HG02763 (cell line): ENCODE results near the gene OSBPL3.

Experiments used
- ATAC-seq: cut with Tn5 transposase; IDR thresholded peaks from one replicate; pipeline ENCODE4 v1.9.1; 2021; ENCODE audit warnings: mild to moderate bottlenecking, moderate library complexity; ENCODE audit not compliant: unreplicated experiment

The OSBPL3 gene

DNA sequence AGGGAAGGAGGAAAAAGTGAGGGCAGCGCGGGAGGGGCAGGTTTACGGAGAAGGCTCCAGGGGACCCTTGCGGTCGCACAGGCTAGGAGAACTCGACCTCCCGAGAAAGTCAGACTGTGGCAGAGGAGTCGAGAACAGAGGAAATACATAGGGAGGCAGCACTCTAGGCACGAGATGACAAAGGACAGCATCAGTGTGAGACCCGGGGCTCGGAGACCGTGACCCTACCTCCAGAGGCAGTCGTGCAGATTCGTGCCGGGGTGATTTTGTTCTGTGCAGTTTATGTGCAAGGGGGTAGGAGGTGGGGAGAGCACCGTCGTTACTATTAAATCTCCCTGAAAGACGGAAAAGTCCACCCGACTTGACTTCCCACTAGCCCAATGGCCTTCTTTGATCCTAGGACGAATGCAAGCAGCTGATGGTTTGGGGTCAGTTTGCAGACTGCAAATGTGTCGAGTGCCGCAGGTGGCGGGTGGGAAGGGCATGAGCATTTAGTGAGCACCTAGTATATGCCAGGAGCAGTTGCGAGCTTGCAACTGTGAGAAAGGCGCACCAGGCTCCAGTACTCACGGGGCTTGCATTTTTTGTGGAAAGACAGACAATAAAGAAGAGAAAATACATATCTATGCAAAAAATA, 674 bp upstream of the OSBPL3 start:
- peak; percentile 5 for ATAC-seq

DNA sequence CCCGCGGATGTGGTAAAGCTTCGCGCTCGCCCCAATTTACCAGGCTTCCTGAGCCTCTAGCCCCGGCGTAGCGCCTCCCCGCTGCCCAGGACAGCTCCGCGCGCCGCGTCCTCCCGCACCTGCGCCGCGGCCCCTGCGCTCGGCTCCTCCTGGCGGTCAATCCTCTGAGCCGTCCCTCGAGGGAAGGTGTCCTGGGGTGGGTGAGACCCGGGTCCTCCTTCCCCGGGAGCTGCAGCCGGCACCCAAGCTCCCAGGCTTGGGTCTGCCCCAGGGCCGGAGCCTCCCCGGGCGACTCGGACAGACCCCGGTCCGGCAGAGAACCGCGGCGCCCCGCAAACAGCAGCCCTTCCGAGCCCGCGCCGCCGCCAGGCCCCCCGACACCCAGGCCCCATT, 512 bp downstream of the OSBPL3 start:
- peak; percentile 39 for ATAC-seq

DNA sequence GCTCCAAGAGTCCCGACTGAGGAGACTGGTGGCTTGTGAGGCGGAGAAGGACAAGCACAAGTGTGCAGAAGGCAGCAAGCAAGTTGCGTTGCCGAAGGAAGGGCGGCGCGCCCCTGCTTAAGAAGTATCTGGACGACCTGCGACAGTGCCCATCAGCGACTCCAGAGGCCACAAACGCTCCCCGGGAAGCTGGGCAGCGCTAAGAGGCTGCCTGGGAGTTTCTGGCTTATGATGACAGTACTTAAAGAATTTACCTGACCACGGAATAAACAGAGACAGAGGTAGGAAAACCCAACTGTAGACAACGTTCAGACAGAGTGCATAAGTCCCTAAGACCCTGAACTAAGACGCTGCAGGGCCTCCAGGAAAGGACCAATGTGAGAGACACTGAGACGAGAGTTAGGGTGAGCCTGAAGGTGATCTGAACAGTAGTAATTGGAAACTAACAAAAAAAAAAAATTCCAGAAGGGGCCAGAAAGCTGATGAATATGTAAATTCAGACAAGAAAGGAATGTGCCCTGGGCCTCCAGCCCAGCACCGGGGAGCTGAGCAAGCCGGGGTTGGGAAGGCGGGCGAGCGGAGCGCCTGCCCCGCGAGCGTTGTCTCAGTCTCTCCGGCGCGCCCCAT, 1.0 kb downstream of the OSBPL3 start:
- no peak for ATAC-seq

DNA sequence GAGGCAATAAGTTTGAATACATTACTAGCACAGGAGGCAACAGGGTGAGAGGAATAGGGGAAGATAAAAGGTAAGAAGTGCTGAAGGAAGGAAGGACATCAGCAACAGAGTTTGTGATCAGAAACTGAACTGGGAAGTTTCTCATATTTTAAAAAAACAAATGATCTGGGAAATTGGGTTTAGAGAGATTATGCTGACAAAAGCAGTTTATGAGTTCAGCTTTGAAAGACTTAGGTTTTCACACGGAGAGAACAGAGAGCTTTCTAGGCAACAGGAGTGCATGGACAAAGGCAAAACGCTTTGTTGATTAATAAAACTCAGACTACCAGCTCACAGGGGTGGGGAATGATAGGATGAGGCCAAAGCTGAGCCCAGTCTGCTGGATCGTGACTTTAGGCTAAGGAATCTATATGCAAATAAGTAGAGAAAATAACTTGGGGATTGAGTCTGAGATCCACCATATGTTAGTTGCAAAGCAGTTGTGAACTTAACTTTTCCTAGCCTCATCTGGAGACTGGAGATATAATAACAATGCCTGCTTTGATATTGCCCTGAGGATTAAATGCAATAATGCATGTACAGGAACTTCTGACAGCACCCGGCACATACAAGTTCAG, 4.2 kb downstream of the OSBPL3 start:
- ATAC-seq = no peak

DNA sequence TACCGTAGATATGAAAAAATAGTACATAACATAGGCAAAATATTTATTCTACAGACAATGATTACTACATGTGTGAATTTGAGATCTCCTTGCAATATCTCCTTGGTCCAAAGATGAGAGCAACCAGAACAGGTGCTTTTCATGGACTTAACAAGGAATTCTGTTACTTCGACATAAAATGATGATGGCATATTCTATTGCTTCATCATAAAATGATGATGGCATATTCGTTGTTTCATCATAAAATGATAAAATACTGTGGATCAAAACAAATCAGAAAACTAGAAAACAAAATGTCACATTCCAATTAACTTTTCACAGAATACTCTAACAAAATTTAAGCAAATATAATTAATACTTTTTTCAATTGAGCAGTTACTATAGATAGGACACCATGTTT, 4.8 kb downstream of the OSBPL3 start:
- no peak for ATAC-seq

DNA sequence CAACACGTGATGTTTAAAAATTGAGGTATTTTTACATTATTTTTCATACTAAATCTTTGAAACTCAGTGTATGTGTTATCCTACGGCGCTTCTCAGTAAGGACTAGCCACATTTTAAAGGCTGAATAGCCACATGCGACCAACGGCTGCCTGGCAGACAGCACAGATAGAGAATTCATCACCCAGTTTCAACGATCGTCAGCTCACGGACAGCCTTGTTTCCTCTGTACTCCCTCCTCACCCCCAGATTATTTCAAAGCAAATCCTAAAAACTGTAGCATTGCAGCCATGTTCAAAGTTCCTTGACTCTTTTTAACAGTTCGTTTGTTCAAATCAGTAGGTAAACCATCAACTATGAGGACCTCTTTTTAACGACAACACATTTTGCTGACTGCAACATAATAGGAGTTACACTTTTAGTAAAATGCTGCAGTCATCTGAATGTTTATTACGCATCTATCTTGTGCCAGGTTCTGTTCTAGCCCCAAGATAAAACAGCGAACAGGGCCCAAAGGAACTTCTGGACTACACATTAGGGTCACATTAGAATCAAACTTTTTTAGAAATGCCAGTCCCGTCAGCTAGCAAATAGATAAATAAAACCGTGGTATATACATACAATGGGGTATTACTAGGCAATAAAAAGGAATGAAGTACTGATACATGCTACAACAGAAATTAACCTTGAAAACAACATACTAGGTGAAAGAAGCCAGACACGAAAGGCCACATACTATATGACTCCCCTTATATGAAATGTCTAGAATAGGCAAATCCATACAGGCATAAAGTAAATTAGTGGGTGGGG, 5.7 kb downstream of the OSBPL3 start:
- no peak for ATAC-seq

DNA sequence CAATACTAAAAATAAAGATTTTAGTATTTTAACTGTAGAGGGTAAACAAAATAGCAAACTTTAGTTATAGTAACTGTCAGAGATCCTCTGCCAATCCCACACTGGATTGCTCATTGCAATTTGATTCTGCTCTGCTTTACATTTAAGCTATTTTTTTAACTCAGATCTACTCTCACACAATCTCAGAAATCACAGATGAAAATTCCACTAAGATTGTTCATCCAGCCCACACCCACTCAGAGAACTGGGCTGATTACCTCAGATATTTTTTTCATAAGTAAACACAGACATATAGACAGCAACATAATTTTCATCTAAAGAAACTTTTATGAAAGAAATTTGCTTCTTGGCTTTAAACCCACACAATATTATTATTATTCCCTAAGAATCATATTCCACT, 7.0 kb downstream of the OSBPL3 start:
- ATAC-seq = no peak

DNA sequence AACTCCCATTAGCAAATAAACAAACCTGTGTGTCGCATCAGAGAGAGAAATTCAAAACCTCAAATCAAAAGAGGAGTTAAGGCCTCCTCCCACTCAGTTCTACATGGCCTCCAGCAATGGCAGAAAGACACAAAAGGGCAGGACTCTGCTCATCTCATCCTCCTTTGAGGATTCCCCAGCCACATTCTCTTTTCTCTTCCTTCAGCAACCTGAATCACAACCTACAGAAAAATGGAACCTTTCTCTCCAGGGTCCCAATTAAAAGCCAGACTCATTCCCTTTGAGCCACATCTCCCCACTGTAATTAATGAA, 7.9 kb downstream of the OSBPL3 start:
- ATAC-seq = no peak

DNA sequence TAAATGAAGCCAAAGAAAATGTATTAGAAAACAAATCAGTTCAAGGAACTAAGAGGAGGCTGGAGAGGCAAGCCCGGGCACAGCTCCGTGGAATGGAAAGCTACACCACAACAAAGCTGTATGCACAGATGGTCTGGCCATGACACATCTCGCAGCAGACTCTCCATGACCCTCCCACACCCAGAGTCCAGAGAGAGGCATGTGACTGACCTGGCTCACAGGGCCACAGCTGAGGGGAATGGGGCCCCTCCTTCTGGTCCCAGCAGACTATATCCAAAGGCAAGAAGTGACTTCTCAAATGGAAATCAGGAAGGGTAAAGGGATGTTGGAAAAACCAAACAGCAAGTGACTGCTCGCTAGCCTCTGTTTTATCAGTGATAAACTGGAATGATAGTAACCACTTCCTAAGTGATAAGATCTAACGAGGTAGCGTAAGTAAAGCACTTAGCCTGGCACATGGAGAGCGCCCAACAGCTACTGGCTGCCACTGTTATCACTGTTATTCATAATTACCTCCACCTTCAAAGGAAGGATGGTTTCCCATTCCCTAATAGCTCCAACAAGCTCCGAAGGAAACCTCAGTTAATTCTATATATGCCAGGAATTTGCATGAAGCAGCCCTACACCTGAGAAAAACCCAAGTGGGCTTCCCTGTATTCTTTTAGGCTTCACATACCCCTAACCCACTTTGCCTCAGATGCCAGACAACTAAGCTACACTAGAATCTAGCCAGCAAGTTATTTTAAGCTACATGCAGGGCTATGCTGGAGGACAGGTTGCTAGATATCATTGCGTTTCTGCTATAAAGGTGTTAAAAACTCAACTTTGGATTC, 8.4 kb downstream of the OSBPL3 start:
- ATAC-seq = no peak

DNA sequence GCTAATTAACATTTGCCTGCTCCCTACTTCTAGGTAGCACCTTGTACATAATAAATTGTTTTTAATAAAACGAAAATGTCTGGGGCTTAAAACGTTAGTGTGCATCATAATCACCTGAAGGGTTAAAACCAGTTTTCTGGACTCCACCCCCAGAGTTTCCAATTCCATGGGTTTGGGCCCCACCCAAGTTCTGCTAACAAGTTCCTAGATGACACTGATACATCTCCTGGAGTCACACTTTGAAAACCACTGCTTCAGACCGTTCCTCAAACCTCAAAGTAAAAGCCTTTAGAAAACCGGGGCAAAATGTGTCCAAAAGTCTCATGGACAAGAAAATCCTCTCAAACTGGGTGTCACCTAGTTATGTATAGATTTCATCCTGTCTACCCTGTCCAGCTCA, 9.3 kb downstream of the OSBPL3 start:
- no peak for ATAC-seq

DNA sequence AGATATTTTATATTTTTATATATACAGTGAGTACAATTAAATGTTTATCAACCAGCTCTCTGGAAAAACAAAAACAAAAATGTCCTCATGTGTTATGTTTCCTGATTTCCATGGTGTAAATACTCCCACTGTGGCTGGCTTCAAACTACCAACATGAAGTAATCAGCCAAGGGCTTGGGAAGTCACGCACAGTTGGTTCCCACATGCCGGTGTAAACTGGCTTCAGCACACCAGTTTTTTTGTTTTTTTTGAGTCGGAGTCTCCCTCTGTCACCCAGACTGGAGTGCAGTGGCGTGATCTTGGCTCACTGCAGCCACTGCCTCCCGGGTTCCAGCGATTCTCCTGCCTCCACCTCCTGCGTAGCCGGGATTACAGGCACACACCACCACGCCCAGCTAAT, 11.8 kb downstream of the OSBPL3 start:
- ATAC-seq = no peak

DNA sequence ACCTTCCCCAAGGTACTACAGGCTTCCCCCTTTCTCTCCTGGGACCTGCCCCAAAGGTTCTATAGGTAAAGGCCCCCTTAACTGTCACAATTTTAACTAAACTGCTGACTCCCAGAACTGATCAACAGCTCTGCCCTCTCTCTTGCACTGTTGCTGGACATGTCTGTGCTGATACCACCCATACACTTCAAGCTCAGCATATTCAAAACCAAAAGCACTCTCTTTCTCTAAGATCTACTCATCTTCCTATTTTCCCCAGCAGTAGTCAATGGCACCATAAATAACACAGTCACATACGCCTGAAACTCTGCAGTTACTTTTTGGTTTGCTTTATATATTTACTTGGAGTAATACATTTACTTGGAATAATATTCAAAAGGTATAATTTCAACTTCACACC, 12.3 kb downstream of the OSBPL3 start:
- ATAC-seq = no peak

DNA sequence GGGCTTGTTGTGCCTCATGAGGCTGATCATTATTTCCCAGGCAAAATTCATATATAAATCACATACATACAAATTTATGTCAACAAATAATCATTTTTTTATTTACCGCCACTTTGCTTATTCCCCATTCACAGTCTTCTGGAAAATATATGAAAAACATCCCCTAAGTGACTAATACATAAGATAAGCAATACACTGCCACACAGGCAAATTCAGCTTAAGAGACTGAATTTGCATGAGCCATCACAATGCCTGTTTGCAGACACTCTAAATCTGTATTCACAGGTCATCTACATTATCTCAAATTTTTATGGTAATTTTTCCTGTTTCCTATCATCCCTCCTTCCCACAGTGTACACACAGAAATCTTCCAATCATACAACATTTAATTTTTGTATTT, 13.2 kb downstream of the OSBPL3 start:
- no peak for ATAC-seq

DNA sequence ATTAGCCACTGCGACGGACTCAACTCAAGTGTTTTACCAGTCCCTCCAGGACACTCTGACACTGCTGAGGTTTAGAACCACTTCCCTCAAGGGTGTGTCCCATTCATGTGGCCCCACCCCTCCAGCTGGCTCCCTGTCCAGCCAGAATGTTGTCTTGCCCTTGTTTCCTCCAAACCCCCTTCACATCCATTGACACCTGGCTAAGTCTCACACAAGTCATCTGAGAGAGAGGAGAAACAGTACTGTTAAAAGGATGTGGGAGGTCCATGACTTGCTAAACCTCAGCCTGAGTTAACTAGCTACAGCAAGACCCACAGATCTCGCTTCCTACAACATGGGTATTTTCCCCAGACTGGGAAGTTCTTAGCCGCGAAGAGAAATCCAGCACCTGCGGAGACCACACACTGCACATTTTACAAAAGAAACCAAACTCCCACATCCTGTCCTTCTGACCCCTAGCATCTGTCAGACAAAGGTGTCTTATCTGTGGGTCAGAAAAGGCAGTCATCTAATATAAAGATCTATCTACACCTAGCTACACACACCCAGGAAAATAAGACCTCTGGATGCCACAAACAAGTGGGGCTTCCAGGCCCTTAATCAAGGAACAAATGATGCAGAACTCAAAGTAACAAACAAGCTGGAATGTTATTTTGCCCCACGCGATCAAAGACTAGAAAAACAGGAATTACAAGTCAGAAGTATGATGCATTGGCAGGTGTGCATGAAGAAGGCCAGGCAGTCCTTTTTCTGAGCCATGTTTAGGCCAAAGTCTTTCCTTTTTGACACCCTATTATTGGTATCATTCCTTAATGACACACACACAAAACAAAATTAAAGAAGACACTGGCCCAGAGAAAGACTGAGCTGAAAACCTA, 13.9 kb downstream of the OSBPL3 start:
- peak; percentile 85 for ATAC-seq

DNA sequence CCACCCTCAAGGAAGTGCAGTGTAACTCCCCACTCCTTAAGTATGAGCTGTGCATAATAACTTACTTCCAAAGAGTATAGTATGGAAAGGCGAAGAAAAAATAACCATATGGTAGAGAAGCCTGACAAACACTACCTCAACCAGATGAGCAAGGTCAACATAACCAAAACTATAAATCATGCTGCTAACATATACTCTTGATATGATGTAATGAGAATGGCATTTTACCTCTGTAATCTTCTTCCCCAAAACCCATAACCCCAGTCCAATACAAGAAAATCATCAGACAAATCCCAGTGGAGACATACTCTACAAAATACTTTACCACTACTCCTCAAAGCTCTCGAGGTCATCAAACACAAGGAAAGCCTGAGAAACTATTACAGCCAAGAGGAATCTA, 15.8 kb downstream of the OSBPL3 start:
- no peak for ATAC-seq

DNA sequence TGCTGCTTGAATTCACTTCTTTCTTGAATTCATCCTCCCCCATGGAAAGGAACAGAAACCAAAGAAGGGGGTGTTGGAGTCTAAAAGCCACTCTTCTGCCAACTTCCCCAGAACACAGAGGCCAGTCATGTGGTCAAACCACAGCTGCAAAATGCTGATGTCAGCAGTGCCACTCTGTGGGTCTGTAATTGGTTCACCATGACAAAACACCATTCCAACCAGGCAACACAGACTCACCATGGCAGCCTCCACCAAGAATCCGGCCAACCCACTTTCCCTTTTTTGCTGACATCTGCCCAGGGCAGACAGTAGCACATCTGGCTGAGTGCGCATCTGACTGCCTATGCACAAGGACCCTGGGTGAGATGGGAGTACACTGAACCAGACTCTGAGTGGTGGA, 16.8 kb downstream of the OSBPL3 start:
- no peak for ATAC-seq

DNA sequence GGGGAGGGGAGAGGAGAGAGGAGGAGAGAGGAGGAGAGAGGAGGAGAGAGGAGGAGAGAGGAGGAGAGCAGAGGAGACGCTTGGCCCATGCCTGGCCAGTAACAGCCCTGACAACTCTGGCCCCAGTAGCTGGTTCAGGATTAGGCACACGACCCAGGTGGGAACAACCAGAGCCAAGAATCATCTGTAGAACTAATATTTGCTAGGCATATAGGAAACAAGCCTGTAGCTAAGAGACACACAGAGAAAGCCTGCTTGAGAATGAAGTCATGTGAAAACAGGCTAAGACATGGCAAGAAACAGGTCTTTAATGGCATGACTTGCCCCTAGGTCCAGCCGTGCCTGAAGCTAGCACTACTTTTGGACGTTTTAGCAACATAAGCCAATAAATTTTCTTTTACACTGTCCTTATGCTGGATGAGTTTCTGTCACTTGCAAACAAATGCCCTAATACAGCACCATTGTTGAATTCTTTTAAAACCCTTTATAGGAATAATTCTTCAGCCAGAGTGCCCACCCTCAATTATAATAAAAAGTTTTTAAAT, 17.5 kb downstream of the OSBPL3 start:
- ATAC-seq = no peak

DNA sequence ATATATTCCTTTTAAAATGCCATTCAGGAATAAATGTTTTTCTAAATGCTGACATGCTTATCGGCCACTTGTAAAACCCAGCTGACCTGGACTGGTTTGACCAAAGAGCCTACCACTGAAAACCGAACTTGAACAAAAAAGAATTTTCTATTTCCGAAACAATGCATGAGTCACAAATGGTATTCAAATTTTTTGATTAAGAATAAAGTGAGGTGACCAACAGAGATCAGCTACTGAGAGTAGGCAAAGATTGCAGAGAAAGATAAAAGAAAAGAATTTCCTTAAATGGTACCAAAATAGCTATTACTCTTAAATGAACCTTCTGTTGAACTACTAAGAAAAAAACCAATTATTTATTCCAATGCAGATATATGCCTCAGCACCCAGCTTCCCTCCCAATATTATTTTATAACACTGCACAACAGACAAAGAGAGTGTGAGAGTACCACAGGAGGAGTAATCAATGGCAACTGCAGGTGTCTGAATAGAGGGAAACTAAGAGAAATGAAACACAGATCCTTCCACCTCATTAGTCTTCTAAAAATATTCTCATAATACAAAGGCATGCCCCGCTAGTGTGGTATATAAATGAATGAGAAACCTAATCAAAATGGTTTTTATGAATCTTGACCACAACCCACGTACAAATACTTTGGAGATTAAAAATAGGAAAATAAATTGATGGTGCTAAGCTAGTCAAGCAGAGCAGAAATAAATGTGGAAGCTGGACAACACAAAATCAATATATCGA, 20.1 kb downstream of the OSBPL3 start:
- no peak for ATAC-seq

DNA sequence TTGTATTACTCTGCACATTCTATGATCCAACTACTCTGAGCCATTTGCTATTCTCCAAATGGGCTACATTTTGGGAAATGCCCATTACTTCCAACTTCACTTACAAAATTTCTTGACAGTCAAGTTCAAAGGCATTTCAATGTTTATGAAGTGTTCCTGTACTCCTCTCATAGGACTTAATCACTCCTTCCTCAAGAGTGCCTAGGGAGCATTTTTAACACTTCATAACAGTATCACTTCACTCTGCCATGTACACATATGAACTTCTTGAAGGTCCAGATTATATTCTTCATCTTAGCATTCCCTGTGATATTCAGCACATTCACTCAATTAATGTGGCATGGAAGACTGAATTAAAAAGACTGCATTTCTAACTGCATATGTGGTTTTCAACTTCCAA, 21.6 kb downstream of the OSBPL3 start:
- no peak for ATAC-seq
